ENCODE measurements around the gene TMEM185B.
"Not testable (repeated sequence)": the region's sequence is repeated elsewhere in the genome, so short reads cannot be mapped to it uniquely, and the experiment has no call there.

TMEM185B gene

GRCh38 chr2:120204945-120205670, 18.1 kb downstream of the TMEM185B start:
- no peak for DNase-seq

DNA sequence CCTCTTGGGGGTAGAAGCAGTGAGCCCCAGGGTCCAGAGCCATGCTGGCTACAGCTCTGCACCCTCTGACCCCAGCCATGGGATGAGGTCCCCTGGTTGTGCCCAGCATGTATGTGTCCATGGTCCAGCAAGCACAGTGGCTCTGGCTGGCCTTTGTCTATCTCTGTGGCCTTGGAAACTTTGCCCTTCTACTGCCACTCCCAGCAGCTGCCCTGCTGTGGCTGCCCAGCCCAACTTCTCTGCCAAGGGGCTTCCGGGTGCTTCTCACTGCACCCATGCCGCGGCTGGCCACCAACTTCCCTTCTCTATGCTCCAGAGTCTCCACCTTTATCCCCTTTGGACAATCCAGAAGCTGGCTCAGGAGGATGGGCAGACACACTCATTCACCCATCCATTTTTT, 18.8 kb downstream of the TMEM185B start:
- DNase-seq = no peak

DNA sequence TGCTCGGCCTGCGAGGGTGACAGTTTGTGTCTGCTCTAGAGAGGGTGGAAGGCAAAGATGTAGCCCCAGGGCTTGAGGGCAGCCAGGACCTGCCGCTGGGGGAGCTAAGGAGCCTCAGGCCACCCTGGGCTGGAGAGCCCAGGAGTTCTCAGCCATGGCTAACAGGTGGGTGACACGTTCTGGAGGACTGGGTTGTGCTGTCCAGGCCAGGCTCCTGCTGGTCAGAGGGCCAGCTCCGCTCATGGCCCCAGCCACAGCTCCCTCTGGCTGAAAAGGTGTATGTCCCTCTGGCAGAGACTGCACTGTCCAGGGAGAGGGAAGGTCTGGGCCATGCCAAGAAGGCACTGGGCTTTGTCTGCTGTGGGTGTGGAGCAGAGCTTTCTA, 19.2 kb downstream of the TMEM185B start:
- DNase-seq = no peak

GRCh38 chr2:120203251-120204021, 19.8 kb downstream of the TMEM185B start:
- no peak for DNase-seq

DNA sequence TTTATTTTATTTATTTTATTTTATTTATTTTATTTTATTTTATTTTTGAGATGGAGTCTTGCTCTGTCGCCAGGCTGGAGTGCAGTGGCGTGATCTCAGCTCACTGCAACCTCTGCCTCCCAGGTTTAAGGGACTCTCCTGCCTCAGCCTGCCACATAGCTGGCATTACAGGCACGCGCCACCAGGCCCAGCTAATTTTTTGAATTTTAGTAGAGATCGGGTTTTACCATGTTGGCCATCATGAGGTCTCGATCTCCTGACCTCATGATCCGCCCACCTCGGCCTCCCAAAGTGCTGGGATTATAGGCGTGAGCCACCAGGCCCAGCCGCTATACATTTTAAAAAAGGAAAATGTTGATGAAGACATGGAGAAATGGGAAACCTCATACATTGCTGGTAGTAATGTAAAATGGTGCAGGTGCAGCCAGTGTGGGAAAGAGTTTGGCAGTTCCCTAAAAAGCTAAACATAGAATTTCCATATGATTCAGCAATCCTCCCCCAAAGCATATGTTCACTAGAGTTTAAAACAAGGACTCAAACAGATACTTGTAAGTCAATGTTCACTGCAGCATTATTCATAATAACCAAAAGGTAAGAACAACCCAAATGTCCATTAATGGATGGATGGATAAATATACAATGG, 23.3 kb downstream of the TMEM185B start:
- not testable (repeated sequence) for DNase-seq

DNA sequence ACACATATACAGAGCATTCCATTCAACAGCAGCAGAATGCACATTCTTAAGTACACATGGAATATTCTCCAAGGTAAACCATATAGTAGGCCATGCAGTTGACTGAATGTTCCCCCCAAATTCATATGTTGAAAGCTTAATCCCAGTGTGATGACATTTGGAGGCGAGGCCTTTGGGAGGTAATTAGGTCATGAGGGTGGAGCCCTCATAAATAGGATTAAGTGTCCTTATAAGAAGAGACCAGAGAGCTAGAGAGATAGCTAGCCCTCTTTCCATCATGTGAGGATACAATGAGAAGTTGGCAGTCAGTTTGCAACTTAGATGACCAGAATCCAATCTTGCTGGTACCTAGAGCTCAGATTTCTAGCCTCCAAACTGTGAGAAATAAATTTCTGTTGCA, 27.6 kb downstream of the TMEM185B start:
- DNase-seq = no peak

DNA sequence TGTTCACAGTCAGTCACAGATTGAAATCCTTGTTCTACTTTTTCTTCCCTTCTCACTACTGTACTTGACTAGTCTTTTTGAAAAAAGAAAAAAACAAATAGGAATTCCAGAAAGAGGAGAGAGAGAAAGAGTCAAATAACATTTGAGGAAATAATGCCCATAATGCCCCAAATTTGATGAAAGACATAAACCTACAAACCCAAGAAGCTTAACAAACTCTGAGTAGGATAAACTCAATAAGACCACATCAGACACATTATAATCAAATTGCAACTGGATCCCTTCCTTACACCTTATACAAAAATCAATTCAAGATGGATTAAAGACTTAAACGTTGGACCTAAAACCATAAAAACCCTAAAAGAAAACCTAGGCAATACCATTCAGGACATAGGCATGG, 30.9 kb downstream of the TMEM185B start:
- DNase-seq = no peak

DNA sequence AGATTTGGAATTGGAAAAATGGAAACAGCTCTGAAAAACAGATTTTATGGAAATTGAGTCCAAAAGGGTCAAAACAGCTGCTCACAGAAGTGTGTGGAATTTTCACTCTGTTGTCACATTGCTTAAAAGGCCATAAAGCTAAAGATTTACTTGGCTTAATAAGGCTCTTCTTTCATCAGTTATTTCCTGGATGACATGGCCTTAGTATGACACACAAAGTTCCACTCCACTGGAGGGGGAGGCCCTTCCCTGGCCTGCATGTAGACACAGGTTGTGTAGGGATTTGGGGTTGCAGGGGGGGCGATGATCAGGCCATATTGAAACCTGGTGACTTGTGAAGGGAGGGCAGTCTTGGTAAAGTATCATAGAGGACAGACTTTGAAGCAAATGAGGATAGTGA, 34.0 kb downstream of the TMEM185B start:
- no peak for DNase-seq

DNA sequence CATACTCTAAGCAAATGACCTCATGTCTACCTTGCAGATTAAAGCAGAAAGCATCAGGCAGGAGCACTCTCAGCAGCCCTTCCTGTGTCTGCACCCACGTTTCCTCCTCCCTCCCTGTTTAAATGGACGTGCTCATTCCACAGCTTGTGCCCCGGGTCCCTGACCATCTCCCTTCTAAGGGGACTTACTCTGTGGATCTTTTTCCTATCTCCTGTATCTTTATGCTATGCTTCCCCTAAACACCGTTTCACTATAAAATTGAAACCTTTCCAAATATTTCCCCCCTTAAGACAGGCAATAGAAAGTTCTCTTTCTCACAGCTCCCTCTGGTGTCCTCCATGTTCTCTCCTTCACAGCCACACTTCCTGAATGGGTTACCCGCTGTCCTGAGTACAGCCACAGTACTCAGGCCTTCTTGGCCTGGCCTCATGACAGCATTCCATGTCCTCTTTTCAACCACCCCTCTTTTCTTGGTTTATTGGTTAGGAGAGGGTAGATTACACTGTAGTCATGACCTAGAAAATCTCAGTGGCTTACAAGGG, 41.1 kb downstream of the TMEM185B start:
- no peak for DNase-seq

GRCh38 chr2:120180066-120180465, 43.1 kb downstream of the TMEM185B start:
- no peak for DNase-seq

- no peak for DNase-seq
Observed at GRCh38 chr2:120179396-120179795, 43.8 kb downstream of the TMEM185B start.

DNA sequence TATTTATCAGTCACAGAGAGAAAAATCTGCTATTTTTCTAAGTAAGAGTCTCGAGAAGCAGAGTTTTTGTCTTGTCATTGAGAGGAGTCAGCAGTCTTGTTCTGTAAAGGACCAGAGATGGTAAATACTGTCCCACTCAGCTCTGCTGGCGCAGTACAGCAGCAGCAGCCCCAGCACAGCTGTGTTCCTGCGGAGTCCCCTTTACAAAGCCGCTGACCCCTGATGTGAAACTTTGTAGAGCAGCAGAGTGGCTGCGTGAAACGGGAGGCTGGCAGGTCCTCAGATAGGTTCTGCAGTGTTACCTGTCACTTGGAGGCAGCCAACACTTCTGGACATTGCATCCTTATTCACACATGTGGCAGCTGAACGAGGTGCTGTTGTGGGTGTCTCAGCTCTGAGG, 45.2 kb downstream of the TMEM185B start:
- no peak for DNase-seq

DNA sequence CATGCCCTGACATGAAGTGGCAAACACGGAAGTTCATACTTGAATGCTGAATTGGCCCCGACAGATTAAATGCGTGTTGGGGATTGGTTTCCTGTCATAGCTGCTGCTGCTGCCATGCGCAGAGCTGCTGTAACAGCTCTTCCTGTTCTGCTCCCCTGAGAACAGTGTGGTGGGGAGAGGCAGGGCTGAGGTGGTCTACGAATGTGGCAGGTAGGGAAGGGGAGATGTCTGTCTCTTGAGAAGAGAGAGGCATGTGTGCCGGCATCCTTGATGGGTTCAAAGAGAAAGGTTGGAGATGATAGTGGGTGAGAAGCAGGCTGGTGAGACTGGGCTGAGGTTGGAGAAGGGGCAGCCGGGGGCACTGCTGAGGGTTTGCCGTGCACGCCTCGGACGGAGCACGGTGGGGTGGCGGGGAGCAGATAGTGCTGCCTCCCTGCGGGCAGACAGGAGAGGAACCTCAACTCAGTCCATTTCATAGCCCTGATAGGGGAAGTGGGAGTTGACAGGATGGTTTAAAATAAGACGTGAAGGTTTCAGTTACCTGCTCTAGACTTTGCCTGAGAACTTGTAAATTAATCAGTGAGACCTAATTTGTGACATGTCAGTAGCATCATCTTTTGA, 46.1 kb downstream of the TMEM185B start:
- no peak for DNase-seq

DNA sequence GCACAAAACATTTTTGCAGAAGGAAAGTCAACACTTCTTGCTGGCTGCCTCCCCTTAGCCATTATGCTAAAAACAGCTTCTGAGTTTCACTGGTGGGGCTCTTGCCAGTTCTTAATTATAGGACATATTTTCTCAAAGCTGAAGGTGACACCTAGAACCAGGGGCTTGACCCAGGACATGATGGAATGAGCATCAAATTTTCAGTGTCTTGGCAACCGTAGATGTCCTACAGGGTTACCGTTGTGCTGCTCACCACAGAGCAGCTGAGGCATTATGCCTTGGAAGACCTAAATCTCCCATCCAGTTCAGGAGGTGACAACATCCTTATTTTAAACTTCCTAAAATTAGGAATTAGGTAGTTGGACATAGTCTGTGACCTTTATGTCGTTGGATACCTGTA, 46.7 kb downstream of the TMEM185B start:
- no peak for DNase-seq

- DNase-seq = peak; percentile 50 to 58
Observed at GRCh38 chr2:120174963-120175581, 48.1 kb downstream of the TMEM185B start.

Measured in NCI-H2081 (cell line).